CD14-positive monocyte (primary cell): ENCODE measurements around the gene KIF1B. TPM values are rescaled to one million over a fixed set of nuclear protein-coding genes. Genes with fewer than 3 reads are reported as not detected.

Source experiments
- DNase-seq, 3 donors: peaks; one replicate each; pipeline ENCODE4 v3.0.0-alpha.2; 2011 to 2022
- H2AFZ ChIP-seq: 2 replicates; pipeline ENCODE4 v1.6.0; 2012; ENCODE audit warnings: mild to moderate bottlenecking, low read depth, low read length, inconsistent platforms; ENCODE audit not compliant: insufficient read depth, poor library complexity, severe bottlenecking
- H3K27ac ChIP-seq, 2 donors: 1 replicate in 1 of 2; 2 replicates in 1 of 2; pipeline ENCODE4 v1.5.1; 2012 to 2013; ENCODE audit warnings: low read length in 2 of 2, control low read depth in 1 of 2, inconsistent platforms in 1 of 2, low read depth in 1 of 2, mild to moderate bottlenecking in 1 of 2
- H3K27me3 ChIP-seq, 2 donors: one replicate each; pipeline versions ENCODE4 v1.6.0 to v1.6.1; 2011 to 2013; ENCODE audit warnings: low read length in 2 of 2; ENCODE audit not compliant: control insufficient read depth in 2 of 2, insufficient read depth in 2 of 2
- H3K36me3 ChIP-seq, 2 donors: replicated peaks in 1 of 2; 1 replicate in 1 of 2; 2 replicates in 1 of 2; pipeline versions ENCODE4 v1.5.1 to v1.6.1; 2012 to 2013; ENCODE audit warnings: low read length in 2 of 2, control low read depth in 1 of 2, inconsistent platforms in 1 of 2, mild to moderate bottlenecking in 1 of 2; ENCODE audit not compliant: insufficient read depth in 2 of 2, control insufficient read depth in 1 of 2
- H3K4me1 ChIP-seq, 2 donors: 1 replicate in 1 of 2; 2 replicates in 1 of 2; pipeline versions ENCODE4 v1.5.1 to v1.6.1; 2012 to 2013; ENCODE audit warnings: low read length in 2 of 2, control low read depth in 1 of 2, inconsistent platforms in 1 of 2, mild to moderate bottlenecking in 1 of 2, moderate library complexity in 1 of 2; ENCODE audit not compliant: insufficient read depth in 2 of 2, control insufficient read depth in 1 of 2
- H3K4me2 ChIP-seq: replicated peaks from 2 replicates; pipeline ENCODE3; 2012; ENCODE audit warnings: low read length, moderate library complexity, mild to moderate bottlenecking; ENCODE audit not compliant: poor library complexity, severe bottlenecking; ENCODE audit errors: extremely low read depth
- H3K4me3 ChIP-seq, 3 experiments: fragments of 200-600 bp in 1 of 3; sonication (generic) in 1 of 3; replicated peaks in 1 of 3; 1 replicate in 2 of 3; 2 replicates in 1 of 3; pipeline ENCODE4 v1.5.1; 2011 to 2013; ENCODE audit warnings: low read length in 3 of 3, mild to moderate bottlenecking in 3 of 3, control low read depth in 2 of 3, low read depth in 2 of 3, inconsistent platforms in 1 of 3, moderate library complexity in 1 of 3
- H3K79me2 ChIP-seq: 2 replicates; pipeline ENCODE4 v1.6.0; 2012; ENCODE audit warnings: mild to moderate bottlenecking, control low read depth, inconsistent platforms, low read length, moderate library complexity; ENCODE audit not compliant: insufficient read depth
- H3K9ac ChIP-seq: 2 replicates; pipeline ENCODE4 v1.6.0; 2017; ENCODE audit warnings: low read length, mild to moderate bottlenecking; ENCODE audit not compliant: insufficient read depth, poor library complexity, severe bottlenecking
- H3K9me3 ChIP-seq, 2 donors: replicated peaks in 1 of 2; 1 replicate in 1 of 2; 2 replicates in 1 of 2; pipeline versions ENCODE4 v1.5.1 to v1.6.1; 2012 to 2013; ENCODE audit warnings: low read length in 2 of 2, control low read depth in 1 of 2; ENCODE audit not compliant: control insufficient read depth in 1 of 2, insufficient read depth in 1 of 2
- H4K20me1 ChIP-seq: 2 replicates; pipeline ENCODE4 v1.6.0; 2012; ENCODE audit warnings: mild to moderate bottlenecking, low read length, control low read depth, moderate library complexity; ENCODE audit not compliant: insufficient read depth
- H3K27ac Mint-ChIP-seq, 7 donors: one replicate each; pipeline ENCODE4 v1.8.0; 2020; ENCODE audit warnings: mild to moderate bottlenecking in 7 of 7, mixed read lengths in 7 of 7, moderate library complexity in 6 of 7, inconsistent platforms in 2 of 7
- H3K27me3 Mint-ChIP-seq, 3 donors: one replicate each; pipeline ENCODE4 v1.8.0; 2021 to 2022; ENCODE audit warnings: low read depth in 3 of 3, mild to moderate bottlenecking in 3 of 3, mixed read lengths in 3 of 3, moderate library complexity in 3 of 3, inconsistent platforms in 1 of 3
- H3K36me3 Mint-ChIP-seq, 2 donors: one replicate each; pipeline ENCODE4 v1.8.0; 2020; ENCODE audit warnings: mixed read lengths in 2 of 2, inconsistent platforms in 1 of 2, mild to moderate bottlenecking in 1 of 2
- H3K4me1 Mint-ChIP-seq: one replicate; pipeline ENCODE4 v1.8.0; 2020; ENCODE audit warnings: mild to moderate bottlenecking, mixed read lengths
- H3K4me3 Mint-ChIP-seq, 2 donors: one replicate each; pipeline ENCODE4 v1.8.0; 2020; ENCODE audit warnings: mild to moderate bottlenecking in 2 of 2, mixed read lengths in 2 of 2, moderate library complexity in 1 of 2
- H3K9me3 Mint-ChIP-seq, 7 donors: one replicate each; pipeline ENCODE4 v1.8.0; 2020 to 2022; ENCODE audit warnings: mixed read lengths in 7 of 7, mild to moderate bottlenecking in 6 of 7, moderate library complexity in 6 of 7, inconsistent platforms in 2 of 7
- WGBS: methylation state at CpG from one replicate; pipeline ENCODE4 v1.1.5; 2013; ENCODE audit warnings: missing lambda C conversion rate; ENCODE audit not compliant: insufficient coverage; 5-methylcytosine and 5-hydroxymethylcytosine counted together
- intact Hi-C, 2 donors: fragments of 100-400 bp; cut with micrococcal nuclease; formaldehyde crosslinking; loops; one replicate each; pipeline versions ENCODE4 v1.15.0 to v1.15.1; 2023
- polyA plus RNA-seq, 3 donors: library from polyadenylated mRNA; depleted of rRNA in 1 of 3; unstranded in 2 of 3; stranded (reverse) in 1 of 3; fragments of 300-500 nt in 2 of 3; fragments of >200 nt in 1 of 3; fragmentation: Illumina TruSeq in 2 of 3; gene quantifications; 1 replicate in 2 of 3; 2 replicates in 1 of 3; pipeline ENCODE4 v1.2.3, GENCODE V29; 2012 to 2021
- TF ChIP-seq, protein P1 (sequence below): fragments of 200-600 bp; IDR thresholded peaks from one replicate; pipeline ENCODE4 v1.8.0; 2022; ENCODE audit warnings: antibody characterized with exemption, mild to moderate bottlenecking

Gene KIF1B
- polyA plus RNA-seq, 3 donors: 3.0 to 7.0 (median 3.3) TPM

DNA sequence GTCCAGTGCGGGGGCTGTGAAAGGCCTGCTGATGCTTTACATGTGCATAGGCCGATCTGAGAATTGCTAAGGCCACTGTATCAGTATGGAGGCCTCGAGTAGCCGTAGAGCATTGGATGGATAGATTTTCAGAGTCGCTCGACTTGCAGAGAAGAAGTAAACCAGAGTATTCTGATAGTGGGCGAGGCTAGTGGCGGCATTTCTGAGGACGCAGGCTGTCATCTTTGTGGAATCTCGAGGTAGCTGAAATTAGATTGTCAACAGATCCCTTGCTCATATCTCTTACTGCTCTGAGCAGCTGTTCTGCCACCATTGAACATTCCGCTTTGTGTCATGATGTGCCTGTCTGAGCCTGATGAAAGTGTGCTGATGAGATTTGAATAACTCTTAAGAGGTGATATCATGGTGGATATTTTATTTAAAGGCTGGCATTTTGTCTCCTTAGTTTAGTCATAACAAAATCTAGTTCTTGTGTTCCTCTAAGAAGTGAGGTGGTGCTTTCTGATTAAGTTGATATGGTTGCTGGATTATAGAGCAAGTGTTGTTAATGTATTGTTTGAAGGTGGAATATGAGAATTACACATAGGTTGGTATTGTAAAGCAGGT lies 1.5 kb downstream of the KIF1B start:
- Histone ChIP-seq H3K4me1 (peaks cover 33 to 37% of the 10 kb centered on the region in 2 donors), H3K79me2 (peaks cover 57% of the 10 kb centered on the region)
- H3K4me1 Mint-ChIP-seq: peaks cover 52% of the 10 kb centered on the region

DNA sequence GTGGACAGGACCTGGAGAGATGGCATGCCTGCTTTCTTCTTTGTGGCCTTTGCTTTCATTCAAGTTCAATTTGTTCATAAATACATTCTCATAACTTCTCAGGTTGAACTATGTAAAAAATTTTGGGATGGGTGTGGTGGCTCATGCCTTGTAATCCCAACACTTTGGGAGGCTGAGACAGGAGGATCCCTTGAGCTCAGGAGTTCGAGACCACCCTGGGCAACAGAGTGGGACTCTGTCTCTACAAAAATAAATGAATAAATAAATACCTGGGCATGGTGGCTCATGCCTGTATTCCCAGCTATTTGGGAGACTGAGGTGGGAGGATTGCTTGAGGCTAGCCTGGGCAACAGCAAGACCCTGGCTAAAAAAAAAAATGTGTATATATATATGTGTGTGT lies 2.1 kb downstream of the KIF1B start:
- Histone ChIP-seq H3K4me2 (peak overlapping the region; percentile 94), H2AFZ (no peak overlapping the region), H3K4me3 (no peak overlapping the region), H4K20me1 (peaks cover 54% of the 10 kb centered on the region), H3K27me3 (no peaks in the 10 kb centered on the region), H3K9ac (no peak overlapping the region), H3K9me3 (no peaks in the 10 kb centered on the region), H3K4me1 (peaks cover 33 to 41% of the 10 kb centered on the region in 2 donors), H3K27ac (no peak overlapping the region), H3K79me2 (peaks cover 63% of the 10 kb centered on the region), H3K36me3 (no peaks in the 10 kb centered on the region)
- WGBS: no CpG with 5 or more reads among the region's 1 CpG
- H3K9me3 Mint-ChIP-seq: no peaks in the 10 kb centered on the region
- H3K27me3 Mint-ChIP-seq: peaks cover 0 to 3% (median 3%) of the 10 kb centered on the region in 3 donors
- H3K27ac Mint-ChIP-seq: peak overlapping the region in 2 of 7 donors; percentile 73 to 75
- DNase-seq: no peak
- peaks cover 55% of the 10 kb centered on the region for H3K4me1 Mint-ChIP-seq
- intact Hi-C loops: loop anchor here (5.0 to 10.0 kb wide), 2 partner anchors 35 to 202 kb away; no protein-coding TSS in a partner anchor
- TF ChIP-seq, protein P1, sequence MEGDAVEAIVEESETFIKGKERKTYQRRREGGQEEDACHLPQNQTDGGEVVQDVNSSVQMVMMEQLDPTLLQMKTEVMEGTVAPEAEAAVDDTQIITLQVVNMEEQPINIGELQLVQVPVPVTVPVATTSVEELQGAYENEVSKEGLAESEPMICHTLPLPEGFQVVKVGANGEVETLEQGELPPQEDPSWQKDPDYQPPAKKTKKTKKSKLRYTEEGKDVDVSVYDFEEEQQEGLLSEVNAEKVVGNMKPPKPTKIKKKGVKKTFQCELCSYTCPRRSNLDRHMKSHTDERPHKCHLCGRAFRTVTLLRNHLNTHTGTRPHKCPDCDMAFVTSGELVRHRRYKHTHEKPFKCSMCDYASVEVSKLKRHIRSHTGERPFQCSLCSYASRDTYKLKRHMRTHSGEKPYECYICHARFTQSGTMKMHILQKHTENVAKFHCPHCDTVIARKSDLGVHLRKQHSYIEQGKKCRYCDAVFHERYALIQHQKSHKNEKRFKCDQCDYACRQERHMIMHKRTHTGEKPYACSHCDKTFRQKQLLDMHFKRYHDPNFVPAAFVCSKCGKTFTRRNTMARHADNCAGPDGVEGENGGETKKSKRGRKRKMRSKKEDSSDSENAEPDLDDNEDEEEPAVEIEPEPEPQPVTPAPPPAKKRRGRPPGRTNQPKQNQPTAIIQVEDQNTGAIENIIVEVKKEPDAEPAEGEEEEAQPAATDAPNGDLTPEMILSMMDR: no peak
- H3K36me3 Mint-ChIP-seq: peaks cover 4 to 12% of the 10 kb centered on the region in 2 donors
- H3K4me3 Mint-ChIP-seq: peak overlapping the region; percentile 3 to 94

More for the DNA sequence above, 1.5 kb downstream of the KIF1B start:
- Histone ChIP-seq H3K27ac (peak overlapping the region in 1 of 2 donors; percentile 97), H3K9me3 (no peaks in the 10 kb centered on the region), H3K9ac (peak overlapping the region; percentile 92), H3K27me3 (no peaks in the 10 kb centered on the region), H2AFZ (no peak overlapping the region), H3K4me3 (peak overlapping the region; percentile 85 to 94 (median 91)), H3K4me2 (peak overlapping the region; percentile 94), H3K36me3 (no peaks in the 10 kb centered on the region), H4K20me1 (peaks cover 48% of the 10 kb centered on the region)
- H3K27me3 Mint-ChIP-seq: peaks cover 2 to 3% (median 3%) of the 10 kb centered on the region in 3 donors
- H3K27ac Mint-ChIP-seq: peak overlapping the region in 5 of 7 donors; percentile 85 to 98 (median 94)
- WGBS: 94% methylated on average over 11 of the region's 11 CpGs
- H3K9me3 Mint-ChIP-seq: no peaks in the 10 kb centered on the region
- peak overlapping the region; percentile 92 to 94 for H3K4me3 Mint-ChIP-seq
- DNase-seq: no peak
- H3K36me3 Mint-ChIP-seq: peaks cover 4 to 12% of the 10 kb centered on the region in 2 donors
- intact Hi-C loops: loop anchor here (5.0 to 10.0 kb wide), 2 partner anchors 35 to 203 kb away; no protein-coding TSS in a partner anchor
- TF ChIP-seq, protein P1: no peak
